HG02943 (cell line): ENCODE measurements around the gene SERF2.
A peak's percentile ranks its signal among the peaks of the same experiment; 100 is the strongest.

Experiments
- ATAC-seq: cut with Tn5 transposase; IDR thresholded peaks from one replicate; pipeline ENCODE4 v1.9.1; 2021; ENCODE audit warnings: mild to moderate bottlenecking, low read depth, moderate library complexity; ENCODE audit not compliant: unreplicated experiment

Gene SERF2

GRCh38 chr15:43791993-43792760 is at the start of gene SERF2:
Gene SERF2 (plus strand): TSS chr15:43792320. CDS start chr15:43792377, 57 bp downstream.
- ATAC-seq = peak; percentile 84

GRCh38 chr15:43746245-43746902 is 45.7 kb upstream of the SERF2 start, which contains the start of gene PDIA3:
Gene PDIA3 (plus strand): TSS chr15:43746438. CDS start chr15:43746540, 102 bp downstream.
- ATAC-seq = peak; percentile 63

- ATAC-seq = peak; percentile 11
These were observed 45.2 kb upstream of the SERF2 start for GRCh38 chr15:43746903-43747309.

- no peak for ATAC-seq
These were observed 43.7 kb upstream of the SERF2 start for GRCh38 chr15:43748376-43748775.

- ATAC-seq = peak; percentile 41
These were observed 42.3 kb upstream of the SERF2 start for GRCh38 chr15:43749690-43750345.

GRCh38 chr15:43751885-43752284 is 40.2 kb upstream of the SERF2 start:
- ATAC-seq = no peak

- no peak for ATAC-seq
These were observed 29.3 kb upstream of the SERF2 start for GRCh38 chr15:43762824-43763223.

- no peak for ATAC-seq
These were observed 28.2 kb upstream of the SERF2 start for GRCh38 chr15:43763819-43764446.

- no peak for ATAC-seq
These were observed 22.4 kb upstream of the SERF2 start for GRCh38 chr15:43769584-43770228.

- ATAC-seq = no peak
These were observed 20.3 kb upstream of the SERF2 start for GRCh38 chr15:43771816-43772215.

- no peak for ATAC-seq
These were observed 19.5 kb upstream of the SERF2 start for GRCh38 chr15:43772624-43773023.

GRCh38 chr15:43774062-43774461 is 18.1 kb upstream of the SERF2 start:
- no peak for ATAC-seq

- ATAC-seq = no peak
These were observed 16.6 kb upstream of the SERF2 start for GRCh38 chr15:43775411-43775965.

- ATAC-seq = peak; percentile 56
These were observed 15.9 kb upstream of the SERF2 start for GRCh38 chr15:43776101-43776717.

- peak; percentile 34 for ATAC-seq
These were observed 15.3 kb upstream of the SERF2 start, which contains the start of gene ELL3 for GRCh38 chr15:43776718-43777266. Gene ELL3 (minus strand): TSS chr15:43776966. CDS start chr15:43776901, 65 bp downstream.

- ATAC-seq = peak; percentile 62
These were observed 14.7 kb upstream of the SERF2 start for GRCh38 chr15:43777267-43777914.

- ATAC-seq = no peak
These were observed 13.1 kb upstream of the SERF2 start for GRCh38 chr15:43779016-43779415.

- no peak for ATAC-seq
These were observed 2.7 kb upstream of the SERF2 start for GRCh38 chr15:43789409-43789808.
